Stimulated activated CD8-positive, alpha-beta memory T cell treated with anti-CD3 and anti-CD28 coated beads, Interleukin-7, amount 100 ng/mL, for 4 hours (primary cell): ENCODE measurements around the gene ARL6IP5.

Experiments used
- DNase-seq, 2 donors: peaks; one replicate each; pipeline ENCODE4 v3.0.0-alpha.2; 2020; ENCODE audit warnings: low read depth in 2 of 2

ARL6IP5 gene

GRCh38 chr3:69084326-69085167, at the start of gene ARL6IP5:
Gene ARL6IP5, plus strand, starts transcription at chr3:69084937. Its CDS starts 111 bp downstream, at chr3:69085048.
- peak; percentile 84 to 87 for DNase-seq

- DNase-seq, result no peak
Measured at GRCh38 chr3:69044608-69045007, 40.1 kb upstream of the ARL6IP5 start.

GRCh38 chr3:69048990-69049389, 35.7 kb upstream of the ARL6IP5 start:
- no peak for DNase-seq

GRCh38 chr3:69051756-69052471, 32.8 kb upstream of the ARL6IP5 start, which contains the start of gene TMF1:
Gene TMF1, minus strand, starts transcription at chr3:69052333. Its CDS starts 247 bp downstream, at chr3:69052086.
- peak; percentile 94 to 97 for DNase-seq

GRCh38 chr3:69052472-69052898, 32.3 kb upstream of the ARL6IP5 start:
- no peak for DNase-seq

GRCh38 chr3:69058180-69058946, 26.4 kb upstream of the ARL6IP5 start:
- no peak for DNase-seq

- DNase-seq, result no peak
Measured at GRCh38 chr3:69058947-69059224, 25.9 kb upstream of the ARL6IP5 start.

- no peak for DNase-seq
Measured at GRCh38 chr3:69059688-69060087, 25.0 kb upstream of the ARL6IP5 start.

GRCh38 chr3:69063636-69064035, 21.1 kb upstream of the ARL6IP5 start:
- no peak for DNase-seq

GRCh38 chr3:69065318-69065964, 19.3 kb upstream of the ARL6IP5 start:
- DNase-seq, result no peak

- DNase-seq, result no peak
Measured at GRCh38 chr3:69066121-69066520, 18.6 kb upstream of the ARL6IP5 start.

GRCh38 chr3:69072928-69073327, 11.8 kb upstream of the ARL6IP5 start:
- DNase-seq, result no peak

- no peak for DNase-seq
Measured at GRCh38 chr3:69079269-69080159, 5.2 kb upstream of the ARL6IP5 start.

- peak; percentile 86 to 91 for DNase-seq
Measured at GRCh38 chr3:69080233-69080920, 4.4 kb upstream of the ARL6IP5 start, which contains the start of gene UBA3. Gene UBA3, minus strand, starts transcription at chr3:69080365. Its CDS starts 12 bp downstream, at chr3:69080353.

- no peak for DNase-seq
Measured at GRCh38 chr3:69081583-69082262, 3.0 kb upstream of the ARL6IP5 start.

GRCh38 chr3:69082361-69082760, 2.4 kb upstream of the ARL6IP5 start:
- DNase-seq, result no peak

- peak; percentile 67 to 70 for DNase-seq
Measured at GRCh38 chr3:69082805-69083204, 1.9 kb upstream of the ARL6IP5 start.

- DNase-seq, result peak in 1 of 2 donors; percentile 19
Measured at GRCh38 chr3:69085168-69085832, 563 bp downstream of the ARL6IP5 start.
